Measurements from ENCODE around the gene SAMD4A.

The SAMD4A gene

GRCh38 chr14:54761835-54762234 lies 194.9 kb downstream of the SAMD4A start:
- DNase-seq (ENCODE audit: low read depth, low spot score): no peak

GRCh38 chr14:54762296-54762695 lies 195.4 kb downstream of the SAMD4A start:
- DNase-seq (ENCODE audit: low read depth, low spot score): no peak

- no peak for DNase-seq (ENCODE audit: low read depth, low spot score)
Measured at GRCh38 chr14:54763761-54764160, 196.8 kb downstream of the SAMD4A start.

- DNase-seq (ENCODE audit: low read depth, low spot score): no peak
Measured at GRCh38 chr14:54766276-54767138, 199.6 kb downstream of the SAMD4A start.

- DNase-seq (ENCODE audit: low read depth, low spot score): no peak
Measured at GRCh38 chr14:54767139-54767431, 200.2 kb downstream of the SAMD4A start.

- DNase-seq (ENCODE audit: low read depth, low spot score): no peak
Measured at GRCh38 chr14:54767450-54767849, 200.5 kb downstream of the SAMD4A start.

GRCh38 chr14:54768501-54769129 lies 201.7 kb downstream of the SAMD4A start:
- no peak for DNase-seq (ENCODE audit: low read depth, low spot score)

GRCh38 chr14:54769951-54770863 lies 203.3 kb downstream of the SAMD4A start:
- no peak for DNase-seq (ENCODE audit: low read depth, low spot score)

- no peak for DNase-seq (ENCODE audit: low read depth, low spot score)
Measured at GRCh38 chr14:54771411-54772027, 204.6 kb downstream of the SAMD4A start.

- no peak for DNase-seq (ENCODE audit: low read depth, low spot score)
Measured at GRCh38 chr14:54772451-54772881, 205.5 kb downstream of the SAMD4A start.

GRCh38 chr14:54773171-54774006 lies 206.5 kb downstream of the SAMD4A start:
- DNase-seq (ENCODE audit: low read depth, low spot score): peak; percentile 48

GRCh38 chr14:54774824-54775223 lies 207.9 kb downstream of the SAMD4A start:
- DNase-seq (ENCODE audit: low read depth, low spot score): no peak

GRCh38 chr14:54775486-54776140 lies 208.7 kb downstream of the SAMD4A start:
- DNase-seq (ENCODE audit: low read depth, low spot score): no peak

- DNase-seq (ENCODE audit: low read depth, low spot score): peak; percentile 56
Measured at GRCh38 chr14:54776361-54777001, 209.6 kb downstream of the SAMD4A start.

GRCh38 chr14:54777395-54777794 lies 210.5 kb downstream of the SAMD4A start:
- DNase-seq (ENCODE audit: low read depth, low spot score): no peak

GRCh38 chr14:54778618-54779345 lies 211.9 kb downstream of the SAMD4A start:
- DNase-seq (ENCODE audit: low read depth, low spot score): no peak

GRCh38 chr14:54781080-54781479 lies 214.2 kb downstream of the SAMD4A start:
- DNase-seq (ENCODE audit: low read depth, low spot score): no peak

- DNase-seq (ENCODE audit: low read depth, low spot score): no peak
Measured at GRCh38 chr14:54781961-54782750, 215.2 kb downstream of the SAMD4A start.

Measured in activated naive CD8-positive, alpha-beta T cell treated with anti-CD3 and anti-CD28 coated beads, Interleukin-2, amount 50 U/mL, for 16 hours (primary cell).